HG02610 (cell line): Measurements from ENCODE around the gene P2RY13.

Experiments used
- ATAC-seq: cut with Tn5 transposase; IDR thresholded peaks from one replicate; pipeline ENCODE4 v1.9.1; 2021; ENCODE audit warnings: mild to moderate bottlenecking, moderate library complexity; ENCODE audit not compliant: unreplicated experiment

P2RY13 gene

DNA sequence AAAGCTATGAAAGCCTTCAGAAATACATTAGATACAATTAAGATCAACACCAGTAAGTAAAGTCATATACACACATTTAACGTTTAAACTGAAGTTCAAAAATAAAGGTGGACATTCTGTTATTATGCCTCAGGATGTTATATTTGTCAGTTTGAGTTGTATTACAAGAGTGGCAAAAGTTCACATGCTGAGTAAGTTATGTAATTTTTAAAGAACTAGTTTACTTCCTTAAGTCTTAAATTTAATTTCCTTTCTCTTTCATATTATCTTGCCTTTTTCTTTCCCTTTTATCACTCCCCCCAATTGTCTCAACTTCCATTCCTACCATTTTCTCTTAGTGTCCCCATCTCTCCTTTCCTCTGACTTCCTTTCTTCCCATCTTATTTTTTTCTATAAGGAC is 7.8 kb downstream of the P2RY13 start:
- ATAC-seq = no peak

DNA sequence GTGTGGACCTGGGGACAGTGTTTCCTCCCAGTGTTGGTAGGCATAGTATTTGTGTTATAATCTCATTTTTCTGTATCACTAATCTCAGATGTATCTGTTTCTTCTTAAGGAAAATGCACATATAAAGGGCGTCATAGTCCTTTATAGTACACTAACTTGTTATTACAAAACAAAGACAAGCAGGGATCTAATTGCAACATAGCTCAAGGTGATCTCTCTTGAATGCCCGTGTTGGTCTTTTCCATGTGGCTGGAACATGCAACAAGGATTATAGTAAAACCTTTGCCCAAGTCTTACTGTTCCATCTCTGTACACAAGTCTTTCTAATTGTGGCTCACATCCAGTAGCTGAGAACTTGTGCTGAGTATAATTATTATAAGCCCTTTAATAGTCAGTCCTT is 9.2 kb downstream of the P2RY13 start:
- ATAC-seq = no peak

- no peak for ATAC-seq
Measured at GRCh38 chr3:151319628-151320027, 9.7 kb downstream of the P2RY13 start.

DNA sequence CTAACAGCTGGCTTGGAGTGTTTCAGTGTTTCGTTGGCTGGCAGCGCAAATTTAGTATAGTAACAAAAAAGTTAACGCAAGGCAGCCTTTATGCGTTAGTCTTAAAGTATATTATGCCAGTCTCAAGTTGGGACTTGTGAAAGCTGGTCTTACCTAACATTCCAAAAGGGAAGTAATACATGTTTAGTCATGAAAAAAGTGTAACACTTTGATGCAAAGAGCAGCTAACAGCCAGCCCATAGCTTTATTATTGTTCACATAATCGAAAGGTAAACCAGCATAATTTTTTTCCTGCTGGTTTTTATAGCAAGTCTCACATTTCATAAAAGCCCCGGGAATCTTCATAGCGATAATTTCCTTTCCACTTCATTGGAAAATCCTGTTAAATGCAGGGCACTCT is 10.4 kb downstream of the P2RY13 start:
- no peak for ATAC-seq

DNA sequence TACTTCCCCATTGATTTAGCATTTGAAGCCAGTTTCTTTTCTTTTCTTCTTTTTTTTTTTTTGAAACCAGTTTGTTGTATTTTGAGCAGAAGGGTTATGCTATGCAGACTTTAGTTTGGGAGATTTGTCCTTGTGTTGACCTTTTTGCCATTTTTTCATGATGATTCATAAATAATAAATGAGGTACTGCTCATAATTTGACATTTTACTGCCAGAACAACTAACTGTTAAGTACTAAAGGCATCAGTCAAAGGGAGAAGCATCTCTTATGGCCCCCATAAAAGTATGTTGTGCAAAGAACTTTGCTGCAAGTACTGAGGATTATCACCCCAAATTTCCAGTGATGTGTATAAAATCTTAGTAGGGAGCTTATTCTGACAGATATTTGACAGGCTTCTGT is 11.0 kb downstream of the P2RY13 start:
- no peak for ATAC-seq

DNA sequence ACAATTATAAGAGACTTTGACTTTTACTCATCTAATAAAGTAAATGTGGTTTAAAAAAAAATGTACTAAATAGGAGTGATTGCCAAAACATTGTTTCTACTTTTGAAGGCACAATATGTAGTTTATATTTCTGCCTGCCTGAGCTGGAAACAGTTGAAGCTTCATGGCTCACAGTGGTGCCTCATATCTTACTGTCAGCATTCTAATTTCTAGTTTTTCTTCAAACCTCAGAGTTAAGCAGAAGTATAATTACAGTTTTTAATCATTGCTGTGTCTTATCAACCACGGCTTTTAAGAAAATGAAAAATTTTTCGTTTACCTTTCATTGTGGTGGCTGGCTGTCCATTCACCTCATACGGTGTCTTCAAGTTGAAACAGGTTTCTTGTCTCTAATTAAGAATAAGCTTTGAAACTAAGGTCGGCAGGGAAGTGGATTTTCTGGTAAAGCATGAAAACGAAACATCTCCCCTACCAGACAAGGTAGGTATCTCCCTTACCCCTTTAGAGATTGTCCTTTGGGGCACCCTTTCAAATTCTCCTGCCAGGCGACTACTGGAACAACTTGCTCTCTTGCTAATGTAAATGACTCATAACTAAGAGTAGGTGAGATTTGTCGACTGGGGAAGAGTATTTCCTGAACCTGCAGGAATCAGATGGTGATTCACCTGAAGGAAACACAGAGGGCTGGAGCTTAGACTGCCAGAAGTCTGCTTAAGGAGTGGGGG is 12.9 kb downstream of the P2RY13 start, which contains the start of gene GPR87:
Gene GPR87, minus strand, starts transcription at position 554 of the 725 bp plus-strand sequence. CDS start 16,720 bp downstream, outside the sequence.
- ATAC-seq = peak; percentile 42

GRCh38 chr3:151315846-151316245 is 13.5 kb downstream of the P2RY13 start:
- no peak for ATAC-seq

- ATAC-seq = no peak
Measured at GRCh38 chr3:151315136-151315535, 14.2 kb downstream of the P2RY13 start.

GRCh38 chr3:151314593-151314992 is 14.8 kb downstream of the P2RY13 start:
- no peak for ATAC-seq

DNA sequence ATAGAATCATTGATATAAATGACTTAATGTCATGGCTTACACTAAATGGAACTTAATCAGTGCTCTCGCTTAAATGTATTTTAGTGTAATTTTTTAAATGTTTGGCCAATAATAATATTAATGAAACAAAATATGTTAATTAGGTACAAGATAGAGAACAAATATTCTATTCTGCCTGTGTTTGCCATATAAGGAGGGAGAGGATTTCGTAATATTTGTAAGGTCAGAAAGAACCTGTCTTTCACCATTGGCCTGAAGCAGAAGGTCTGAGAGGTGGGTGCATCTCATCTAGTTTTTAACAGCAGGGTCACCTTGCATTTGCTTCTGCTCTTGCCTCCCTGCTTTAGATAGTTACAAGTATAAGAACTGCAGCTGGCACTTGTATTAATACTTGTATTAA is 15.2 kb downstream of the P2RY13 start:
- no peak for ATAC-seq

GRCh38 chr3:151312972-151313371 is 16.4 kb downstream of the P2RY13 start:
- ATAC-seq = no peak

- ATAC-seq = no peak
Measured at GRCh38 chr3:151309566-151309965, 19.8 kb downstream of the P2RY13 start.

DNA sequence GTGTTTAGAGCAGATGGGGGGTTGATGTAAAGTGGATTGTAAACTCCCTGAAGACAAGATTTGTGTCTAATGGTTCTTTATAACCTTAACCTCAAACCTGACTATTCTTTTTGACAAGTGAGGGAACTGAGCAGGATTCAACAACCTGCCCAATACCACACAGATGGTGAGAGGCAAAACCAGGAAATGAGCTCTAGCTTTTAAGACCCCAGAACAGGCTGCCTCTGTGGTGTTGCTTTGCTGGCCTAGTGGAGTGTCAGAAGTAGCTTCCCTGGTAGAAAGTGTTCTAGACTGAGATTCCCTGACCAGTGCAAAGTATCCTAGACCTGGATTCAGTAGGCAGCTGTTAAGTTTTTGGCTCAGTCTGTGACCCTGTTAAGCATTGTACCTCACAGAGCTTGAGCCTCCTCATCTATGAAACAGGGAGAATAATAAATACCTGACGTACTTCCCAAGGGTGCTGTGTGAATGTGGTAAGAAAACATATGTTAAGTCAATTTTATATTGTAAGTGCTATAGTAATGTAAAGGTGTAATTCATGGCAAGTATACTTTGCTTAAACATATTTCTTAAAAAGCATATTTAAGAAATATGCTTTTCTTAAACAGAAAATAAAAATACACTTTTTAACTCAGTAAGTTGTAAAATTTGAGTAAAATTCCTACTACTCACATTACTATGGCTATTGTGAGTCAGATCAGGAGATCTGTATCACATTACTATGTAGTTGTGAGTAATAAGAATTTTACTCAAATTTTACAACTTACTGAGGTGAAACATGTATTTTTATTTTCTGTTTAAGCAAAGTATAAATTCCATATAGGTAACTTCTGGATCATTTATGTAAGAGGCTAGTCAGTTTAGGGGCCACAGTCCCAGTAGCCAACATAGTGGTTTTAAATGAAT is 21.5 kb downstream of the P2RY13 start:
- ATAC-seq = no peak

DNA sequence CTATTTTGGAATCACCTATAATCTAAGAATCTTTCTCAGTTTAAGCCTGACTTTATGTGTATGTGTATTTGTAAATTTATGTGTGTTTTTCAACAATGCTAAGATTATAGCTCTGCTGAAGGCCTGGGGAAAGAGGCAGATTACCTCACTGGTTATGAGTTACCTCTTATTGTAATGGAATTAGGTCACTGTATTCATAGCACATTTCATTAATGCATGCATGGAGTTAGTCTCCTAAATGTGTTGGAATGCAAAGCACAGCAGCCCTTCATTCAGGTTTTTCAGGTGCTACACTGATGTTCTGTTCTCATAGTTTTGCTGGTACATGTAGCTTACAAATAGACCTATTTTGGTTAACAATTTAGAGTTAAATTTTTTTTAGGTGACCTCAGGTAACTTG is 22.2 kb downstream of the P2RY13 start:
- ATAC-seq = no peak

- ATAC-seq = no peak
Measured at GRCh38 chr3:151306168-151306810, 23.1 kb downstream of the P2RY13 start.

DNA sequence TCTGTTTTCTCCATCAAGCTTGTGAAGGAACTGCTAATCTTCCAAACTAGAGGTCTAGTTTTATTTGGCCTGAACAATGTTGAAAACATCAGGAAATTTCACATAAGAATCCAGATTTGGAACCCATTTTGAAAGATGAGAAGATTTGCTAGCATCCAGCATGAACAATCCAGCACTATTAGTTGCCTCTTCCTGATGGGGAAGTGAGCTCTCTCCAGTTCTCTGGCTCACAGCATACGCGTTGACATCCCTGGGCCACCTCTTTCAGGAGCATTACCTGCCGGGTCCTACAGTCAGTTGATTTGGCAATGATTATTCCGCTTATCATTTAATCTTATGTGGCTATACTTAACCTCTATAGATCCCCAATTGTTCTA is 23.6 kb downstream of the P2RY13 start:
- ATAC-seq = no peak

DNA sequence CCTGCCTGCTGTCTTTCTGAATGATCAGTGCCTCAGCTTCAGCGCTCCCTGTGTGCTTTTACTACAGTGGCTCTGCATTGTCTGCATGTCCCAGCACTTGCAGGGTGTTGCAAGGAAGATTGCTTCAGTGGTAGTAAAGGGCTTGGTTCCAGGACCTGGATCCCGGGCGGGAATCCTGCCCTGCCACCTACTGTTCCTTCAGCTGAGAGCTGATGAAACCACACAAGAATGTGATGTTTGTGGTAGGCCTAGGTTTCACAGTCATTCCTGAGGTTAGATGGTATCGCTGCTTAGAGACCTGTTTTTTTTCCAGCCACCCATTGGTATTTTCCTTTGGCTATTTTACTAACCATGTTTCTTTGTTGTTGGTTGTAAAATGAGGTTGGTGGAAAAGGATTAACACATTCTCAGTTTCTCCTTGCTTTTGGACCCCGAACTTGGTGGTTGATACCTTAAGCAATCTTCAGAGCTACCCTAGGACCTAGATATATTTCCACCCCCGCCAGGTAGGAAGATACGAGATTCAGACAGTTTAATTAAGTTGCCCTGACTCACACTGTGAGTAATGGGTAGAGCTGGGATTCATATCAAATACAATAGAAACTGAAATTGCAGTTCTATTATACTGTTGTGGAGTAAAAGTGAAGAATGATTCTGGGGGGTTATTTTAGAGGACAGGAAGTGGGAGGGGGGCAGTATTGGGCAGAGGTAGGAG is 24.1 kb downstream of the P2RY13 start:
- ATAC-seq = no peak

GRCh38 chr3:151303751-151304150 is 25.6 kb downstream of the P2RY13 start:
- ATAC-seq = no peak

DNA sequence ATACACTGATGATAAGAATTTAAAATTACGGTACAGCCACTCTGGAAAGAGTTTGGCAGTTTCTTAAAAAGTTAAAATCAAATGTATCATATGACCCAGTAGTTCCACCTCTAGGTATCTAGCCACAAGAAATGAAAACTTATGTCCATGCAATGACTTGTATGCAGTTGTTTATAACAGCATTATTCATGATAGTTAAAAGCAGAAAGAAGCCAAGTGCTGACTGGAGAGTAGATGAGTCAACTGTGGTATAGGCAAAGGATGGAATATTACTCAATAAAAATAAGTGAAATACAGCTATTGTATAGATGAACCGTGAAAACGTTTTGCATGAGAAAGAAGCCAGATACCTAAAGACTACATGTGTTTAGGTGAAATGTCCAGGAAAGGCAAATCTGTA is 27.6 kb downstream of the P2RY13 start:
- ATAC-seq = no peak

DNA sequence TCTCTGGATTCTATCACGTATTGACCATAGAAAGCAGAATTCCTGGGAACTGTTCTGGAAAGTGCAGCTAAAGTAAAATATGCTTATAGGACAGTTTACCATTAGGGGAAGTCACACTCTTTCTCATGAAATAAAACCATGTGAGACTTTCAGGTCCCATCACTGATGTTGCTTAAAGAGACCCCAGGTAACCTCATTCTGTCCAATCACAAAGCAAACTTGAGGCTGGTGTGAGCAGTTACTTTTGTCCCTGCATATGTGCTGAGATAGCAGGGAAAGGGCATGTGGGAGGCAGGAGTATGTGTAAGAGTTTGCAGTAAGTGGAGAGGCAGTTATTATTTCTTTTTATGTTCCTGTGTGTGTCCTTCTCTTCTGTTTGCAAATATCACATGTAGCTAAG is 28.8 kb downstream of the P2RY13 start:
- no peak for ATAC-seq

DNA sequence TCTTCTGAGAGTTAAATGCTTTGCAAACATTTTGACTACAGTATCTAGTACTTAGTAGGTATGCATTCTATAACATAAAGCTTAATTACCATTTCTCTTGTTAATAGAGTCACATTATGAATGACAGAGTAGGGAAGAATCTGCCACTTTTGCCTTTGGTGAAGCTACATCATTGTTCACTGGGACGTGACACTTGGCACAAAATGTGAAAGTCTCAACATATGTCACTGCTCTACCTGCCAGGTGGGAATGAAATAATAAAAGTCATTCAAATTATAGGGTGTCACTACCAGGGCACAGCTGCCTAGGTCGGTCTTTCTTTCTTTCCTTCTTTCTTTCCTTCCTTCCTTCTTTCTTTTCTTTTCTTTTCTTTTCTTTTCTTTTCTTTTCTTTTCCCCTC is 30.3 kb downstream of the P2RY13 start:
- no peak for ATAC-seq
